ENCODE results near the gene ENTREP3.

The ENTREP3 gene

DNA sequence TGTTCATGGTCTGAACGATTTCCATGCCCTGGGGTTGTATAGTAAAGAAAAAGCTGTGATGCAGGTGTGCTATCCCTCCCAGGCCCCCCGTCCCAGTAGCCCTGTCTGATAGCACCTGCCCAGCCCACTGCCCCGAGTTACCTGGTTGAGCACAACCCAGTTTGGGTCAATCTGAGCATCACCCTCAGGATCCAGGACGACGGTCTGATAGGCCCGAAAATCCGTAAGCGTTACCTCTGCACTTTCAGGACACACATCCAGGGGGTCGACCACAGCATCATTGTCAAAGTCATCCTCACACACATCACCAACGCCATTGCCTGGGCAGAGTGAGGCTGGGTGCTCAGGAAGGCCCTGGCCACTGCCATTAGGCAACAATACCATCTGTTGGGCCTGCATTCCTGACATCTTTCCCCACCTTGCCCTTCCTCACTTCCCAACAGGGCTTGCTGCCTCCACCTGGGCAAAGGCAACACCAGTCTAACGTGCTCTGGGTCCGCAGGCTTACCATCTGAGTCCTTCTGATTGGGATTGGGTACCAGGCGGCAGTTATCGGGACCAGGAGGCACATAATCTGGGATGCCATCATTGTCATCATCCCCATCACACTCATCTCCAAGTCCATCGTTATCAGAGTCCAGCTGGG lies 57.3 kb downstream of the ENTREP3 start:
- no peak for DNase-seq

Measured in hematopoietic multipotent progenitor cell treated with erythropoietin and hydrocortisone succinate and interleukin-3 and kit ligand, for 8 days (in vitro differentiated cells).